OCI-LY7 (cell line): ENCODE data around the gene POLR1H.

ENCODE experiments used
- CTCF ChIP-seq: fragments of 200-600 bp; sonication (generic); conservative IDR thresholded peaks from 2 replicates; pipeline ENCODE4 v1.5.1; 2014; ENCODE audit warnings: mild to moderate bottlenecking, antibody characterized with exemption, low read length, moderate library complexity, mixed read lengths
- EZH2phosphoT487 ChIP-seq: fragments of 200-600 bp; sonication (generic); IDR thresholded peaks from 2 replicates; pipeline ENCODE4 v1.6.1; 2018; ENCODE audit warnings: low read depth, borderline replicate concordance, mild to moderate bottlenecking, mixed run types, antibody characterized with exemption, low read length, moderate library complexity, mixed read lengths

- TF ChIP-seq CTCF (no peak), EZH2phosphoT487 (no peak)
Observed at GRCh38 chr6:30092852-30093543, 31.9 kb downstream of the POLR1H start.
